Myocyte (in vitro differentiated cells): ENCODE results near the gene SULF2. TPM values are rescaled to one million over a fixed set of nuclear protein-coding genes. Genes with fewer than 3 reads are reported as not detected.

Experiments used
- DNase-seq: peaks from one replicate; pipeline ENCODE4 v3.0.0-alpha.2; 2012; ENCODE audit warnings: low read depth
- total RNA-seq: library from RNA; depleted of rRNA; stranded (reverse); fragments of >200 nt; gene quantifications from 2 replicates; pipeline ENCODE4 v1.2.3, GENCODE V29; 2014

Gene SULF2
- total RNA-seq, 1 donor from 2014 or later, result 2.6 TPM

DNA sequence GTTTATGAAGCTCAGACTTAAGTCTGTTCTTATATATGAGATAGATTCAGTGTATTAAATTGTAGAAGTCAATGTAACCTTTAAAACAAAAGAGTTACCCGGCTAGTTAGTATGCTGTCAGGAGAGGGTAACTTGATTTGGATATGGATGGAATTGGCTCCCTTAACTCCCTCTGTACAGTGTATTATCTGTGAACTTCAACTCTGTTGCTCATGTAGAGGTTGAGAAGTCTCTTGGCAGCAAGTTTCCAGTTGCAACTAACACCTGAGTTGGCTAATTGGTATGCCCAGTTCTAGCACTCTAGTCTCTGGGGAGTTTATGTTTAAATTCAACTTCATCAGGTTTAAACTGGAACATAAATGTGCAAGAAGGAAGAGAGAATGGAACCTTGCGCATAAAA lies 172.6 kb downstream of the SULF2 start:
- no peak for DNase-seq

DNA sequence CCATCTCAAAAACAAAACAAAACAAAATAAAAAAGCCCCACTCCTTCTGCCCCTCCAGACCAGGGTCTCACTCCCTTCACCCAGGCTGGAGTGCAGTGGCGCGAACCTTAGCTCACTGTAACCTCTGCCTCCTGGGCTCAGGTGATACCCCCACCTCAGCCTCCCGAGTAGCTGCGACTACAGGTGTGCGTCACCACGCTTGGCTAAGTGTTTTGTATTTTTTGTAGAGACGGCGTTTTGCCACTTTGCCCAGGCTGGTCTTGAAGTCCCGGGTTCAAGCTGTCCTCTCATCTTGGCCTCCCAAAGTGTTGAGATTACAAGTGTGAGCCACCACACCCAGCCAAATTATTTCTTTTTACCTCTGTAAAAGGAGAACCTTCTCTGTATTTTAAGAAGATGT lies 173.5 kb downstream of the SULF2 start:
- DNase-seq, result no peak

DNA sequence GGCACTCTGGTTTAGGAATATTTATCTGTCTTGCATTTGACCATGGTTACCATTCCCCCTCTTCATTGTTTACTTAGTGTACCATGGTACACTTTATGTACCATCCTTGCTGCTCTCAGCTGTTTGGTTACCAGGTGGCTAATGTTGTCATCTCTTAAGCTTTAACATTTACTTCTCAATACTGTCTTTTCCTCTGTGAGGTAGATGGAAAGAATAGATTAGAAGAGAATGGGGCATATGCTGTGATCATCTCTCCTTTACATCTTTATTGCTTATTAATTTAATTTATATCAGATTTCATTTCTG lies 174.4 kb downstream of the SULF2 start:
- no peak for DNase-seq

DNA sequence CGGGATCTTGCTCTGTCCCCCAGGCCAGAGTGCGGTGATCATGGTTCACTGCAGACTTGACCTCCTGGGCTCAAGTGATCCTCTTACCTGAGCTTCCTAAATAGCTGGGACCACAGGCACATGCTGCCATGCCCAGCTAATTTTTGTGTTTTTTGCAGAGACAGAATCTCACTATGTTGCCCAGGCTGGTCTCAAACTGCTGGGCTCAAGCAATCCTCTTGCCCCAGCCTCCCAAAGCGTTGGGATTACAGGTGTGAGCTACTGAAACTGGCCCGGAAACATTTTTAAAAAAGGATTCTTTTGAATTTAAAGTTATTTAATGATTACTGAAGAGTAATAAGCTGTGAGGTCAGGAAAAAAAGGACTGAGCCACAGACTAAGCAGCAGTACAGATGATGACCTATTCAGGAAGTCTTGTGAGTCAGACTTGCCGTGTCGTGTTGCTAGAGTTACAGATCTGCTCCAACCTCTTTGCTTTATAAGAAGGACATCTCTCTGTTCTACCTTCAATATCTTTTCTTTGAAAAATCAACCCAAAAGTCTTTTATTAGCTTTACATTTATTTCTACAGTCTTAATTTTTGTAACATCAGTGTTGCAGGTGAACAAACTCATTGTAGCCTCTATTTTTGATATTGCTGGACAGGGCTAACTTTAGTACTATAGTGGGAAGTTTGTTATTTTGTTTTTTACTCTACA lies 174.9 kb downstream of the SULF2 start:
- peak; percentile 52 for DNase-seq

DNA sequence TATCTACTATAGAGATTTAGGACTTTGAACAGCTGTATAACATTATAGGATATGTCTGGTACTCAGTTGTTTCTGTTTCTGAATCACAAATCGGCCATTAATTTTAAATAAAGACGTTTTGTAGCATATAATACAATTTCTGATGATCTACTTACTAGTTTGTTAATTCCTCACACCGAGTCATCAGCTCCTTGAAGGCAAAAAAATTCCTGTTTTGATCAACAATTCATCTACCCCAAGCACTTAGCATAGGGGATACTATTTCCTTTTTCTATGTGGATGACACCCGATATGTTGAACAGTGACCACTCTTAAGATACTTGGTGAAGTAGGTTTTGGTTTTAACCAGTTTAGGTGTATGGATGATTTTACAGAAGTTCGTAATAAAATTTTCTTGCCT lies 176.3 kb downstream of the SULF2 start:
- DNase-seq, result no peak
